HepG2 (cell line): ENCODE results near the gene GREM2.

Experiments
- CBX5 ChIP-seq: sonication (generic); formaldehyde crosslinking; IDR thresholded peaks from 2 replicates; pipeline ENCODE4 v1.4.0; 2020; ENCODE audit warnings: missing genetic modification reagents, borderline replicate concordance
- MZF1 ChIP-seq: sonication (generic); formaldehyde crosslinking; IDR thresholded peaks from 2 replicates; pipeline ENCODE4 v1.8.1; 2023; ENCODE audit warnings: mild to moderate bottlenecking, missing genetic modification reagents, borderline replicate concordance
- NBN ChIP-seq: fragments of 450-650 bp; conservative IDR thresholded peaks from 2 replicates; pipeline ENCODE4 v1.6.1; 2017
- POLR2AphosphoS5 ChIP-seq: IDR thresholded peaks from 2 replicates; pipeline ENCODE4 v1.6.1; 2012; ENCODE audit warnings: low read depth, low read length
- SP2 ChIP-seq: sonication (generic); formaldehyde crosslinking; IDR thresholded peaks from 2 replicates; pipeline ENCODE4 v1.5.1; 2020; ENCODE audit warnings: mild to moderate bottlenecking, missing genetic modification reagents
- SUZ12 ChIP-seq: fragments of 150-350 bp; IDR thresholded peaks from 2 replicates; pipeline ENCODE4 v1.6.1; 2014; ENCODE audit warnings: low read depth, low read length
- TBP ChIP-seq: sonication (generic); formaldehyde crosslinking; IDR thresholded peaks from 2 replicates; pipeline ENCODE4 v1.5.0; 2020; ENCODE audit warnings: missing genetic modification reagents
- ZFP36 ChIP-seq: fragments of 150-350 bp; IDR thresholded peaks from 2 replicates; pipeline ENCODE4 v1.6.1; 2018; ENCODE audit warnings: borderline replicate concordance, low read length, low read depth; ENCODE audit not compliant: partially characterized antibody
- TF ChIP-seq, protein P1 (sequence below), 2 experiments: sonication (generic) in 1 of 2; formaldehyde crosslinking in 1 of 2; IDR thresholded peaks; 2 replicates each; pipeline versions ENCODE4 v1.5.1 to v1.6.1; 2011 to 2020; ENCODE audit warnings: borderline replicate concordance in 1 of 2, low read depth in 1 of 2, low read length in 1 of 2, mild to moderate bottlenecking in 1 of 2, missing genetic modification reagents in 1 of 2, moderate library complexity in 1 of 2
- TF ChIP-seq, protein P2 (sequence below): sonication (generic); formaldehyde crosslinking; IDR thresholded peaks from 2 replicates; pipeline ENCODE4 v1.5.0; 2020; ENCODE audit warnings: mild to moderate bottlenecking, missing genetic modification reagents, moderate library complexity
- TF ChIP-seq, protein P3 (sequence below): IDR thresholded peaks from 2 replicates; pipeline ENCODE4 v1.6.1; 2016; ENCODE audit warnings: mild to moderate bottlenecking, missing biosample characterization, missing genetic modification reagents

DNA sequence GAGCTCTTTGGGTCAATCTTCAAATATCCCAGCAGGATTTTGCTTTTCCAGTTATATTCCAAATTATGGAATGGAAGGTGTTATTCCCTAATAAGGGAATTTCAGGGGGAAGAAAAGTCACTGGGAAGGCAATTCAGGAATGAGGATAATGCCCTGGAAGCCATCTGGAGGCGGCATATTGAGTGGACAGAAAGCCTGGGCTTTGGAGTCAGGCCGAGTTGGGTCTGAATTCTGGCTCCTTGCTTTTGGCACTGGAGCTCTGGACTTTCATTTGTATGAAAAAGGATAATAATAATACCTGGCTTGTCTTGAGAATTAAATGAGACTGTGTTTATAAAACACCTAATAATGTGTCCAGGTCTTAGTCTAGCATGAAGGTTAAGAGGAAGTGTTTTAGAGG, 16.5 kb downstream of the GREM2 start:
- TF ChIP-seq, protein P1, sequence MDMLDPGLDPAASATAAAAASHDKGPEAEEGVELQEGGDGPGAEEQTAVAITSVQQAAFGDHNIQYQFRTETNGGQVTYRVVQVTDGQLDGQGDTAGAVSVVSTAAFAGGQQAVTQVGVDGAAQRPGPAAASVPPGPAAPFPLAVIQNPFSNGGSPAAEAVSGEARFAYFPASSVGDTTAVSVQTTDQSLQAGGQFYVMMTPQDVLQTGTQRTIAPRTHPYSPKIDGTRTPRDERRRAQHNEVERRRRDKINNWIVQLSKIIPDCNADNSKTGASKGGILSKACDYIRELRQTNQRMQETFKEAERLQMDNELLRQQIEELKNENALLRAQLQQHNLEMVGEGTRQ (IDR thresholded peaks at IDR 0.05; ENCODE audit: low read depth, low read length) = no peak
- TF ChIP-seq, protein P1 (CRISPR knock-in tag; IDR thresholded peaks at IDR 0.05; ENCODE audit: borderline replicate concordance) = no peak
- TF ChIP-seq MZF1 (no peak), SP2 (CRISPR knock-in tag) (no peak), ZFP36 (no peak), POLR2AphosphoS5 (no peak), SUZ12 (no peak), NBN (no peak), TBP (CRISPR knock-in tag) (no peak), CBX5 (CRISPR knock-in tag) (no peak)
- TF ChIP-seq, protein P2, sequence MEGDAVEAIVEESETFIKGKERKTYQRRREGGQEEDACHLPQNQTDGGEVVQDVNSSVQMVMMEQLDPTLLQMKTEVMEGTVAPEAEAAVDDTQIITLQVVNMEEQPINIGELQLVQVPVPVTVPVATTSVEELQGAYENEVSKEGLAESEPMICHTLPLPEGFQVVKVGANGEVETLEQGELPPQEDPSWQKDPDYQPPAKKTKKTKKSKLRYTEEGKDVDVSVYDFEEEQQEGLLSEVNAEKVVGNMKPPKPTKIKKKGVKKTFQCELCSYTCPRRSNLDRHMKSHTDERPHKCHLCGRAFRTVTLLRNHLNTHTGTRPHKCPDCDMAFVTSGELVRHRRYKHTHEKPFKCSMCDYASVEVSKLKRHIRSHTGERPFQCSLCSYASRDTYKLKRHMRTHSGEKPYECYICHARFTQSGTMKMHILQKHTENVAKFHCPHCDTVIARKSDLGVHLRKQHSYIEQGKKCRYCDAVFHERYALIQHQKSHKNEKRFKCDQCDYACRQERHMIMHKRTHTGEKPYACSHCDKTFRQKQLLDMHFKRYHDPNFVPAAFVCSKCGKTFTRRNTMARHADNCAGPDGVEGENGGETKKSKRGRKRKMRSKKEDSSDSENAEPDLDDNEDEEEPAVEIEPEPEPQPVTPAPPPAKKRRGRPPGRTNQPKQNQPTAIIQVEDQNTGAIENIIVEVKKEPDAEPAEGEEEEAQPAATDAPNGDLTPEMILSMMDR = no peak
- TF ChIP-seq, protein P3, sequence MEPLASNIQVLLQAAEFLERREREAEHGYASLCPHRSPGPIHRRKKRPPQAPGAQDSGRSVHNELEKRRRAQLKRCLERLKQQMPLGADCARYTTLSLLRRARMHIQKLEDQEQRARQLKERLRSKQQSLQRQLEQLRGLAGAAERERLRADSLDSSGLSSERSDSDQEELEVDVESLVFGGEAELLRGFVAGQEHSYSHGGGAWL = no peak
